HepG2 (cell line): Measurements from ENCODE around the gene COL4A2.

Experiments used
- CBX2 ChIP-seq, 2 experiments: fragments of 200-600 bp in 1 of 2; sonication (generic); formaldehyde crosslinking in 1 of 2; IDR thresholded peaks; 2 replicates each; pipeline versions ENCODE4 v1.7.0 to v1.8.1; 2018 to 2022; ENCODE audit warnings: low read depth in 2 of 2, low read length in 1 of 2, mild to moderate bottlenecking in 1 of 2, missing genetic modification reagents in 1 of 2
- CTCF ChIP-seq: sonication (generic); formaldehyde crosslinking; IDR thresholded peaks from 2 replicates; pipeline ENCODE4 v1.5.0; 2020; ENCODE audit warnings: mild to moderate bottlenecking, missing genetic modification reagents, moderate library complexity
- FOXP1 ChIP-seq, 2 experiments: fragments of 450-650 bp in 1 of 2; IDR thresholded peaks; 2 replicates each; pipeline ENCODE4 v1.6.1; 2017 to 2018; ENCODE audit warnings: antibody characterized with exemption in 1 of 2
- HIVEP1 ChIP-seq: sonication (generic); formaldehyde crosslinking; IDR thresholded peaks from 2 replicates; pipeline ENCODE4 v1.4.0; 2020; ENCODE audit warnings: mild to moderate bottlenecking, missing genetic modification reagents
- KDM1A ChIP-seq: IDR thresholded peaks from 2 replicates; pipeline ENCODE4 v1.6.1; 2016; ENCODE audit warnings: missing compliant biosample characterization
- PATZ1 ChIP-seq: sonication (generic); formaldehyde crosslinking; IDR thresholded peaks from 2 replicates; pipeline ENCODE4 v1.4.0; 2020; ENCODE audit warnings: missing genetic modification reagents
- SOX6 ChIP-seq, 2 experiments: fragments of 450-650 bp in 1 of 2; sonication (generic) in 1 of 2; formaldehyde crosslinking in 1 of 2; IDR thresholded peaks; 2 replicates each; pipeline versions ENCODE4 v1.4.0 to v1.6.1; 2017 to 2020; ENCODE audit warnings: antibody characterized with exemption in 1 of 2, mild to moderate bottlenecking in 1 of 2, missing genetic modification reagents in 1 of 2

- TF ChIP-seq SOX6 (IDR thresholded peaks at IDR 0.05): no peak
- no peak for TF ChIP-seq SOX6 (CRISPR knock-in tag; IDR thresholded peaks at IDR 0.05)
- TF ChIP-seq PATZ1 (CRISPR knock-in tag): no peak
- no peak for TF ChIP-seq KDM1A (CRISPR knock-in tag)
- no peak for TF ChIP-seq FOXP1 (IDR thresholded peaks at IDR 0.05)
- TF ChIP-seq FOXP1 (CRISPR knock-in tag; IDR thresholded peaks at IDR 0.05): no peak
- no peak for TF ChIP-seq CBX2 (IDR thresholded peaks at IDR 0.05; ENCODE audit: low read depth, low read length)
- no peak for TF ChIP-seq CBX2 (CRISPR knock-in tag; IDR thresholded peaks at IDR 0.05; ENCODE audit: low read depth)
- no peak for TF ChIP-seq CTCF (CRISPR knock-in tag)
- TF ChIP-seq HIVEP1 (CRISPR knock-in tag): no peak
Observed at GRCh38 chr13:110396476-110396875, 89.4 kb downstream of the COL4A2 start.
